ENCODE data around the gene MEIS2.

GRCh38 chr15:36894075-36894474 is 206.3 kb downstream of the MEIS2 start:
- TF ChIP-seq CTCF (IDR thresholded peaks at IDR 0.05) (no peak), POLR2A (IDR thresholded peaks at IDR 0.05) (no peak), POLR2AphosphoS5 (IDR thresholded peaks at IDR 0.05; ENCODE audit: insufficient read depth in 1 of 2, low read depth in 1 of 2) (no peak)

Measured in vagina (tissue), 2 donors.